Stimulated activated CD4-positive, alpha-beta T cell treated with anti-CD3 and anti-CD28 coated beads, TNF-alpha, amount 100 ng/mL, for 48 hours (primary cell): ENCODE measurements around the gene ZCRB1.
"Not testable (repeated sequence)": the region's sequence is repeated elsewhere in the genome, so short reads cannot be mapped to it uniquely, and the experiment has no call there.

Experiments used
- DNase-seq, 3 donors: peaks; one replicate each; pipeline ENCODE4 v3.0.0-alpha.2; 2020; ENCODE audit warnings: low read depth in 3 of 3

The ZCRB1 gene

GRCh38 chr12:42325653-42326474, at the start of gene ZCRB1, which contains the start of gene PPHLN1:
ZCRB1 (minus strand) TSS chr12:42326094; CDS start chr12:42324102, 1,992 bp downstream.
PPHLN1 (plus strand) TSS chr12:42326167; CDS start chr12:42335903, 9,736 bp downstream.
- peak; percentile 63 to 74 (median 65) for DNase-seq

GRCh38 chr12:42373669-42374068, 47.8 kb upstream of the ZCRB1 start:
- DNase-seq: no peak

GRCh38 chr12:42372154-42372791, 46.4 kb upstream of the ZCRB1 start:
- peak in 1 of 3 donors; percentile 12 for DNase-seq

GRCh38 chr12:42370013-42370412, 44.1 kb upstream of the ZCRB1 start:
- DNase-seq: no peak

- no peak for DNase-seq
These were observed 39.6 kb upstream of the ZCRB1 start for GRCh38 chr12:42365486-42365885.

- DNase-seq: no peak
These were observed 38.8 kb upstream of the ZCRB1 start for GRCh38 chr12:42364692-42365091.

GRCh38 chr12:42362647-42363260, 36.9 kb upstream of the ZCRB1 start:
- DNase-seq: no peak

- no peak for DNase-seq
These were observed 36.2 kb upstream of the ZCRB1 start for GRCh38 chr12:42361909-42362646.

GRCh38 chr12:42360747-42361403, 35.0 kb upstream of the ZCRB1 start:
- no peak for DNase-seq

- no peak for DNase-seq
These were observed 30.4 kb upstream of the ZCRB1 start for GRCh38 chr12:42356344-42356743.

- DNase-seq: not testable (repeated sequence)
These were observed 24.1 kb upstream of the ZCRB1 start for GRCh38 chr12:42350021-42350407.

GRCh38 chr12:42349119-42350020, 23.5 kb upstream of the ZCRB1 start:
- not testable (repeated sequence) for DNase-seq

GRCh38 chr12:42346403-42347002, 20.6 kb upstream of the ZCRB1 start:
- no peak for DNase-seq

- no peak for DNase-seq
These were observed 17.8 kb upstream of the ZCRB1 start for GRCh38 chr12:42343721-42344120.

- no peak for DNase-seq
These were observed 16.1 kb upstream of the ZCRB1 start for GRCh38 chr12:42342028-42342427.

- DNase-seq: no peak
These were observed 12.4 kb upstream of the ZCRB1 start for GRCh38 chr12:42338280-42338679.

- no peak for DNase-seq
These were observed 10.4 kb upstream of the ZCRB1 start for GRCh38 chr12:42336286-42336685.

GRCh38 chr12:42332301-42333285, 6.7 kb upstream of the ZCRB1 start:
- DNase-seq: no peak

- DNase-seq: not testable (repeated sequence)
These were observed 4.2 kb upstream of the ZCRB1 start for GRCh38 chr12:42330097-42330496.
